ENCODE measurements around the gene KRTAP23-1. TPM values are rescaled to one million over a fixed set of nuclear protein-coding genes. Genes with fewer than 3 reads are reported as not detected.

KRTAP23-1 gene, protein sequence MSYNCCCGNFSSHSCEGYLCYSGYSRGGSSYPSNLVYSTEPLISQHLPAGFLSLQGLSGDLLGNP
- not detected for polyA plus RNA-seq (ENCODE audit: insufficient read length in 4 of 4)

DNA sequence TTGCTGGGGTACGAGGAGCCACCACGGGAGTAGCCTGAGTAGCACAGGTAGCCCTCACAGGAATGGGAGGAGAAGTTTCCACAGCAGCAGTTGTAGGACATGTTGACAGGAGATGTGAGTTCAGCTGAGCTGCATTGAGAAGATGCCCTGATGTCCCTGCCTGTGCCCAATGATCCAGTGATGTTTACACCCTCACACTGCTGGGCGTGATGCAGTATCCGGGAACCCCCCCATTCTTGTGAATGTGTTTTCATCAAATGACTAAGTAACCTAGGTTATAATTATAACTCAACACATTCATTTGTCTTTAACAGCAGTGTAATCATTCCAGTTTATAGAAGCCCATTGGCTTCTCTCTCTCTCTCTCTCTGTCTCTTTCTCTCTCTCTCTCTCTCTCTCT, at the start of gene KRTAP23-1:
Gene KRTAP23-1, minus strand, starts transcription at position 101 of the 400 bp plus-strand sequence. Its CDS starts 0 bp downstream, at position 101.
- no peak for DNase-seq (ENCODE audit: low read depth in 4 of 4, low spot score in 3 of 4)

DNA sequence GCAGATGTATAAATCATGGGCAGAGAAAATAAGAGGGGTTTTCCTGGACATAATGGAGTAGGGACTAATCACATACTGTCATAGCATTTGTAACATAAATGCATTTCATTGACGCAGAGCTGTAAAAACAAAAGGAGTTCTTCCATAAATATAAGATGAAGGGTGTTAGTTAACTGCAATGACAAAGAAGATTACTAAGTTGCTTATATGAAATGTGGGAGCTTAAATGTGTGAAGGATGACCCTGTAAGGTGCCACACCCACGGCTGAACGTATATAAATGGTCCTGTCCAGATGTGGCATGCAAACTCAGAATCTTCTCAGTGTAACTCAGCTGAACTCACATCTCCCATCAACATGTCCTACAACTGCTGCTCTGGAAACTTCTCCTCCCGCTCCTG, 47.3 kb upstream of the KRTAP23-1 start, which contains the start of gene KRTAP13-1:
Gene KRTAP13-1, plus strand, starts transcription at position 301 of the 400 bp plus-strand sequence. Its CDS starts 56 bp downstream, at position 357.
- no peak for DNase-seq (ENCODE audit: low read depth in 4 of 4, low spot score in 3 of 4)

DNA sequence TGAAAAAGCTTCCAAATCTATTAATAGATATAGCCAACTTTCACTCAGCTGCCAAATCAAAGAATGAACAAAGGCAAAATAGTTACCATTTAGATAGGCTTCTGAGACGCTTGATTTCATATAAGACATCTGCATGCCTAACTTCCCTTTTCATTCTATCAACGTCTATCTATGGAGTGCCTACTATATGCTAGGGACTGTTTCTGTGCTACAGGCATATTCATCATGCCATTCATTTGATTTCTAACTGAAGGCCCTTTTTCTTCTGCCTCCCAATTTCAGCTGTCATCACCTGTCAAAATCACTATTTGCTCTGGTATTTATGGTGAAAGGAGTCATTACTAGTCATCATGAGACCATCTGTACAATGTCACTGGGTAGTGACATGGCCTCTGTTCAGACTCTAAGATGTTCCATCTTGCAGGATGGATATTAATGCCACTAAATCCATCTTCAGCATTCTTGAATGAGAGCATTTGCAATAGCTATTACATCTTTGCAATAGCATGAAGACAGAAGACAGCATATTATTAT, 43.2 kb upstream of the KRTAP23-1 start:
- no peak for DNase-seq (ENCODE audit: low read depth in 4 of 4, low spot score in 3 of 4)

DNA sequence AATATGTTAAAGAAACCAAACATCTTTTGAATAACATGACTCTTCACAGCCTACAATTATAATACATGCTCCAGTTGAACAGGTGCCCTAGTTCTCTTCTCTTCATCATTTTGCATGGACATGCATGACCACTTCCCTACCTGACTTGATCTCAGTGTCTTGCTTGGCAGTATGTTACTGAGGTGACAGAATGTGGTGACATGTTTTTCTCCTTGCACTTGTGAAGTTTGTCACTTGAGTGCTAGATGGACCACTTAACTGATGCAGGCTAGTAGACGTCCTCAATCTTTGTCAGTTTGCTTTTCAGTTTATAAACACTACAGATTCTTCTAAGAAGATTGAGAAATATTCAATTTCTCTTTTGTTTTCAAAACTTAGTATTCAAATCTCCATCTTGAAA, 33.8 kb upstream of the KRTAP23-1 start:
- no peak for DNase-seq (ENCODE audit: low read depth in 4 of 4, low spot score in 3 of 4)

DNA sequence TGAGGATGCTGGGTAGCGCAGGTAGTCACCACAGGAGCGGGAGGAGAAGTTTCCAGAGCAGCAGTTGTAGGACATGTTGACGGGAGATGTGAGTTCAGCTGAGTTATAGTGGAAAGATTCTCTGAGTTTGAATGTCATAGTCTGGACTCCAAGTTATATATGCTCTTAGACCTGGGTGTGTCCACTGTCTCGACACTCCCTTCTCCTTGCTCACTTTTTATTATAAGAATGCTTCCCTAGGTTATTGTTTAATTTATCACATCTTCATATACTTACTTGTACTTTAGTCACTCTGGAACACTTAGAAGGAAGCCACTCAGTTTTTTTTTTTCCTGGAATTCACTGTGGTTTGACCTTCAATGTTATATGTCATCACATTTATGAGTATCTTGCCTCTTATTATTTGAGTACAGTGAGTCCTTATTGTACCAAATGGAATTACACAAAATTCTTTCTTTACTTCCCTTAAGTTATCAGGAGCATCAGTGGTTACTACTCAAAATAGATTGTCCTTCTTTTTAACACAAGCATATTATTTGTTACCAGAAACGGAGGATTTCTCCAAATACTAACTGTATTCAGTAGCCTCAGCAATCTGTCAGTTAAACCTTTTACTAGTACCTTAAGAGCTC, 23.8 kb upstream of the KRTAP23-1 start, which contains the start of gene KRTAP13-2:
Gene KRTAP13-2, minus strand, starts transcription at position 133 of the 632 bp plus-strand sequence. Its CDS starts 58 bp downstream, at position 75.
- DNase-seq (ENCODE audit: low read depth in 4 of 4, low spot score in 3 of 4), result no peak

DNA sequence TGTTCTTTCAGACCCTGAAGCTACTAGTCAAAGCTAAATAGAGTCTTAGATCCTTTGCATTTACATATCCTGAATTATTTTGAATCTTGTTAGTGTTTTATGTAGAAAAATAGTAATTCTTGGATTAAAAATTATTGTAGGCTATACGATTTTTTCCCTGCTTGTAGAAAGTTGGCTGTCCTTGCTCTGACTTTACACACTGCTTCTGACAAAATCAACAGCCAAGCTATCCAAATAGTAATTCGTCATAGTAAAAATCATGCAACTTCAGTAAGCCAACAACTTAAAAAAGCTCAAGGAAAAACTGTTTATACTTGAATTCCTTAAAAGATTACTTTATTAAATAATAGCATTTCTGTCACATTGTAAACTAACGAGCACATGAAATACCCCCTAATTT, 7.5 kb upstream of the KRTAP23-1 start:
- DNase-seq (ENCODE audit: low read depth in 4 of 4, low spot score in 3 of 4), result no peak

GRCh38 chr21:30354308-30355005, 6.1 kb upstream of the KRTAP23-1 start:
- no peak for DNase-seq (ENCODE audit: low read depth in 4 of 4, low spot score in 3 of 4)

- no peak for DNase-seq (ENCODE audit: low read depth in 4 of 4, low spot score in 3 of 4)
These were observed 3.1 kb upstream of the KRTAP23-1 start for GRCh38 chr21:30351534-30351933.

GRCh38 chr21:30349572-30349971, 1.2 kb upstream of the KRTAP23-1 start:
- no peak for DNase-seq (ENCODE audit: low read depth in 4 of 4, low spot score in 3 of 4)

- DNase-seq (ENCODE audit: low read depth in 4 of 4, low spot score in 3 of 4), result no peak
These were observed 3.4 kb downstream of the KRTAP23-1 start for GRCh38 chr21:30345014-30345413.

GRCh38 chr21:30340714-30341573, 7.5 kb downstream of the KRTAP23-1 start:
- DNase-seq (ENCODE audit: low read depth in 4 of 4, low spot score in 3 of 4), result peak in 2 of 4 donors; percentile 20 to 21

DNA sequence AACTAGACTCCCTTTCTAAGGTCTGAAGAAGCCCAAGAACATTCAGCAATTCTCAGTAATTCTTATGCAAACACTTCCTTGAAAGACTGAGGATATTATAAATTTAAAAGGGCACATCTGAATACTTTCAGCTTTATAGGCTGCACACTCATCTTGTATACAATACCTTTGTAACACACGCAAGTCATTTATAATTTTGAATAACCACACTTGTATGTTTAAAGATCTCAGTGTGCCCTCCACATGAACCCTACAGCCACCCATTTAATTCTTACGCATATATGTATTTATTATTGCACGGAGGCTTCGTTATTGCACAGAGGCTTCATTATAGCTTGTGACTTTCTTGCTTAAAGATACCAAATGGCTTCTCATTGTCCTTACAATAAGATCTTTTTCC, 9.7 kb downstream of the KRTAP23-1 start:
- DNase-seq (ENCODE audit: low read depth in 4 of 4, low spot score in 3 of 4), result no peak

DNA sequence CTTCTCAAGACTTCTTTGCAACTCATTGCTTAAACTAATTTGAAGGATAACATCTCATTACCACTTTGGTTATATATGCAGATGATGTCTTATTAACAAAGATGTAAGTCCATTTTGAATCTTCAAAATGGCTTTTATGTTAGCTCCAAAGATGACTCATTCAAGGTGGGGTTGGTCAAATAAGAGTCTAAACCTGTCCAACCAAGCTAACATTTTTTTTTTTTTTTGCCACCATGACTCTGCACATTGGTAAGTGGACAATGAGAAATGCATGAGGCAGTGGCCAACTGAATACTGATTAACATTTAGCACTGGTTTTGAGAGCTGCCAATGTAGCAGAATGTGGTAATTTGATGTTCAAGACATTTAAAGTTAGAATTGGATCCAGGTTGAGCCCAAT, 10.6 kb downstream of the KRTAP23-1 start:
- DNase-seq (ENCODE audit: low read depth in 4 of 4, low spot score in 3 of 4), result no peak

GRCh38 chr21:30337276-30337744, 11.1 kb downstream of the KRTAP23-1 start, which contains the start of gene KRTAP27-1:
Gene KRTAP27-1 (minus strand): TSS chr21:30337694. CDS start chr21:30337668, 26 bp downstream.
- no peak for DNase-seq (ENCODE audit: low read depth in 4 of 4, low spot score in 3 of 4)

DNA sequence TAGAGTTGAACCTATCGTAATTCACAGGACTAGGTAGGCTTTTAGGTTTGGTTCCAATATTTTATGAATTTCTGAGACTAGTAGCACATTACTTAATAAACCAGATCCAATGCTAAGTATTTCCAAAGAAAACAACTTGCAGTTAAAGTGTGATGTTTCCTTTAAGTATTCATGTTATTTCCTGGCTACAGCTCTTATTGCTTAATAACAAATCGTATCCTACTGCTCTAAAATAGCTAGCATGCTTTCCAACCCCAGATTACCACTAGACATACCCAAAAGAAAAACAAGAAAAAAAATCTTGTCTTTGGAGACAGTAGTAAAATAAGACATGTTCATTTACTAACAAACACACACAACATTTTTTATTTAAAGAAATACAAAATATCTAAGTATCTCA, 11.8 kb downstream of the KRTAP23-1 start:
- DNase-seq (ENCODE audit: low read depth in 4 of 4, low spot score in 3 of 4), result no peak

DNA sequence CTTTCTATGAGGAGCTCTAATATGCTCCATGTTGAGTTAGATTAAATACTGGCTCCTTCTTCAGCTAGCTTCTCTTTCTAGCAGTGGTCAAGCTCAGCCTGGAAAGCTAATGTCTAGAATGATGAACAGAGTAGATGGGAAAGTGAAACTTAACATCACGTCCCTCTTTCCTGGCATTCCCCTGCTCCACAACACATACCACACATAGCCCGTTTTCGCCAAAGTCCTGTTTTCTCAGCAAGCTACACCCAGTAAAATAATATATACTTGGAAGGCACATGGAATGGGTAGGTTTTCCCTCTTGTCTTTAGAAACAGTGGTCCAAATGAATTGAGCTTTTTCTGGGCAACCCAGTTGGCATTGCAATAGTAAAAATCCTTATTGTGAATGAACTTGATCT, 14.7 kb downstream of the KRTAP23-1 start:
- DNase-seq (ENCODE audit: low read depth in 4 of 4, low spot score in 3 of 4), result no peak

- no peak for DNase-seq (ENCODE audit: low read depth in 4 of 4, low spot score in 3 of 4)
These were observed 15.7 kb downstream of the KRTAP23-1 start for GRCh38 chr21:30332681-30333080.

- no peak for DNase-seq (ENCODE audit: low read depth in 4 of 4, low spot score in 3 of 4)
These were observed 19.1 kb downstream of the KRTAP23-1 start for GRCh38 chr21:30329203-30329875.

- DNase-seq (ENCODE audit: low read depth in 4 of 4, low spot score in 3 of 4), result no peak
These were observed 22.0 kb downstream of the KRTAP23-1 start for GRCh38 chr21:30326390-30326789.

GRCh38 chr21:30320215-30320614, 28.2 kb downstream of the KRTAP23-1 start, which contains the start of gene KRTAP26-1:
Gene KRTAP26-1 (minus strand): TSS chr21:30320315. CDS start chr21:30320035, 280 bp downstream.
- DNase-seq (ENCODE audit: low read depth in 4 of 4, low spot score in 3 of 4), result no peak

Measured in left renal pelvis (tissue), 4 donors.